ENCODE results near the gene ZNF624.

ZNF624 gene

DNA sequence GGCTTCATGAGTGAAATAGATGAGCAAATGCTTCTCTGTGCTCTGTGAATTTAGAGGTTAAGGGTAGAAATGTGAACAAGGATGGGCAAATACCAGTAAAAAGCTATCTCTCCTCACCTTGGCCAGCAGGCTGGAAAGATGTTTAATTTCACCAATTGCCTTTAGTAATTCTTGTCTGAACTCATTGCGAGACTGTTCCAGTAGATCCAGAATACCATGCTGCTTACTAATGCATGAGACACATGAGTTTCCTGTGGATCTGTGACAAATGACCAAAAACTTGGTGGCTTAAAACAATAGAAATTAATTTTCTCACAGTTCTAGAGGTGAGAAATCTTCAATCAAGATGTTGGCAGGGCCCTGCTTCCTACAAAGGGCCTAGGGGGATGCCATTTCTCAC is 9.3 kb upstream of the ZNF624 start:
- TF ChIP-seq, protein P1, sequence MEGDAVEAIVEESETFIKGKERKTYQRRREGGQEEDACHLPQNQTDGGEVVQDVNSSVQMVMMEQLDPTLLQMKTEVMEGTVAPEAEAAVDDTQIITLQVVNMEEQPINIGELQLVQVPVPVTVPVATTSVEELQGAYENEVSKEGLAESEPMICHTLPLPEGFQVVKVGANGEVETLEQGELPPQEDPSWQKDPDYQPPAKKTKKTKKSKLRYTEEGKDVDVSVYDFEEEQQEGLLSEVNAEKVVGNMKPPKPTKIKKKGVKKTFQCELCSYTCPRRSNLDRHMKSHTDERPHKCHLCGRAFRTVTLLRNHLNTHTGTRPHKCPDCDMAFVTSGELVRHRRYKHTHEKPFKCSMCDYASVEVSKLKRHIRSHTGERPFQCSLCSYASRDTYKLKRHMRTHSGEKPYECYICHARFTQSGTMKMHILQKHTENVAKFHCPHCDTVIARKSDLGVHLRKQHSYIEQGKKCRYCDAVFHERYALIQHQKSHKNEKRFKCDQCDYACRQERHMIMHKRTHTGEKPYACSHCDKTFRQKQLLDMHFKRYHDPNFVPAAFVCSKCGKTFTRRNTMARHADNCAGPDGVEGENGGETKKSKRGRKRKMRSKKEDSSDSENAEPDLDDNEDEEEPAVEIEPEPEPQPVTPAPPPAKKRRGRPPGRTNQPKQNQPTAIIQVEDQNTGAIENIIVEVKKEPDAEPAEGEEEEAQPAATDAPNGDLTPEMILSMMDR (IDR thresholded peaks at IDR 0.05; ENCODE audit: borderline replicate concordance, insufficient read depth, low read depth, low read length), result no peak

DNA sequence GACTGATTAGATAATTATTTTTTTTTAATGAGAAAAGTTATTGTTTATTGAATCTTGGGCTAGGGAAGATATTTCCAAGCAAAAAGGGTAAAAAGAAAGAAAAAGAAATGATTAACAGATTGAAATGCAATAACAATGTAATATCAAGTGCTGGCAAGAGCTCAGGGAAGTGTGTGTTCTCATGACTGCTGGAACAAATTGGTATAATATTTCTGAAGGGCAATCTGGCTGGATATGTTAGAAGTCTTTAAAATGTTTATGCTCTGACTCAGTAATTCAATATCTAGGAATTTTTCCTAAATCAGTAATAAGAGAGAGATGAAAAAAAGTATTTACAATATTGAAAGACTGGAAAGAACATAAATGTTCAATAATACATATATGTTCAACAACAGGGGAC is 7.6 kb upstream of the ZNF624 start:
- H3K4me3 ChIP-seq (ENCODE audit: low read depth, low read length), result no peak overlapping the region
- TF ChIP-seq, protein P1 (IDR thresholded peaks at IDR 0.05; ENCODE audit: borderline replicate concordance, insufficient read depth, low read depth, low read length), result no peak

More for the DNA sequence above, 9.3 kb upstream of the ZNF624 start:
- no peak overlapping the region for H3K4me3 ChIP-seq (ENCODE audit: low read depth, low read length)

DNA sequence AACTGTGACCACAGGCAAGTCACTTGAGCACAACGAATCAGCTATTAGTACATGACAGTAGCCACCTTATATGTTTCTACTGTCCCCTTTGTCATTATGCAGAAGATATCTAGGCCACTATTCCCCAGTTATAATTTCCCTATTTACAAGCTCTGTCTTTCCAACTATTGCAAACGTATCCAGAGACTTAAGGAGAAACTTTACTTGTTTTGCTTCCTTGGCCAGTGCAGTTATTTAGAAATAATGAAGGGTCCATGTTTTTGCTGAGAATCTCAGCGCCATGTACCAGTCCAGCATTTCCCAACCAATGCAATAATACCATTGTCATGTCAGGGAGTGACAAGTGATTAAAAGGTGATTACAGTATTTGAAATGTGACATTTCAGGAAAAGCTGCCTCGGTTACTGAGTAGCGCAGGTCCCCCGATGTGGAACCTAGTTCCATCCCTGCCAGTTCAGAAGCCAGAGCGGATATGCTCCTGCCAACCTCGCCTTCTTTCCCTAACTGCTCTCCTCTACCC is 743 bp downstream of the ZNF624 start:
- H3K4me3 ChIP-seq (ENCODE audit: low read depth, low read length), result peak overlapping the region; percentile 89
- TF ChIP-seq, protein P1 (IDR thresholded peaks at IDR 0.05; ENCODE audit: borderline replicate concordance, insufficient read depth, low read depth, low read length), result no peak

DNA sequence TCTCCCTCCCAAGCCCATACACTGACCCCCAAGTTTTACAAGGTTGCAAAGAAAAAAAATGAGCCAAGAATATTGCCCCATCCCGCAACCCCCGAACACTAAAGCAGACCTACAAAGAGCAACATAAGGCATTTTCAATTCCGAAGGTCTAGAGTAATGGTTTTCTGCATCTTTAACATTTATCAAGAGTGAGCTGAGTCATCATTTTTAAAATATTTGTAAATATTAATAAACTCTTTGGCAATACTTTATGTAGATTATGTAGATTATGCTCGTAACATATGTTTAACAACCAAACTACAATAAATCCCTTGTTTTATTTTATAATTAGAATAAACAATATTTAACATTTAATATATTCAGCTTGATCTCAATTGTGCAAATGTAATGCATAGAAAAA is 1.4 kb downstream of the ZNF624 start:
- TF ChIP-seq, protein P1 (IDR thresholded peaks at IDR 0.05; ENCODE audit: borderline replicate concordance, insufficient read depth, low read depth, low read length), result no peak
- no peak overlapping the region for H3K4me3 ChIP-seq (ENCODE audit: low read depth, low read length)

DNA sequence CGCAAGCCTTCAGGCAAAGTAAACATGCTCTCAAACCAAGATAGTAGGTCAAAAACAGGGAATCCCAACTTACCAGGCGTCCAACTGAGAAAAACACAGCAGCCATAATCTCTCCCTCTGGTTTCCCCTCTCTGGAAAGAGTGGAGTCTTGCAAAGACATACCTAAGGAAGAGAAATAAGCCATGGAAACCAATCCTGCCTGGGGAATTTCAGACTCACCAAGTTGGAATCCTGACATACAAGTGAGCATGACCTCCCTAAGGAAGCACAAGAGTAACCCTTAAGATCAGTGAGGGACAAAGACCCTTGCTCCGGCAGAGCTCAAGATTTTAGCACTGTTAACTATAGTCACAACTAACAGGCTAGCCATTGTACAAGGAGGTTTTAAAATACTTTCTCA is 4.1 kb downstream of the ZNF624 start:
- H3K4me3 ChIP-seq (ENCODE audit: low read depth, low read length), result no peak overlapping the region
- TF ChIP-seq, protein P1 (IDR thresholded peaks at IDR 0.05; ENCODE audit: borderline replicate concordance, insufficient read depth, low read depth, low read length), result no peak

DNA sequence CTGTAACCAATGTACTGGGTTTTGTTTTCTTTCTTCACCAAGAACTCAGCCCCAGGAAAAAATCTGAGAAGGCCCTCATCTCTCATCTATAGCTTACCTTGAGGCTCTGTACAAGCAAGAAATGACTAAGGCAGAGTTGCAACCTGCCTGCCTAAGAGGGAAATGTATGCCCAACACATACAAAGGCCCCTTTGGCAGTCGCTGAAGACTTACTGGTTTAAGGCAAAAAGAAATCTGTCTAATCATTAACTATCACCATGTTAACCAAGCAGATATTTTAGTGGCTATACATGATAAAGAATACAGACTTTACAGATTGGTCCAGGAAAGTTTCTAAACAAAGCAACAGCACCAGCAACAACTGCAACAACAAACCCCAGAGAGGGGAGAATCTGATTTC is 14.2 kb downstream of the ZNF624 start:
- TF ChIP-seq, protein P1 (IDR thresholded peaks at IDR 0.05; ENCODE audit: borderline replicate concordance, insufficient read depth, low read depth, low read length), result no peak
- no peak overlapping the region for H3K4me3 ChIP-seq (ENCODE audit: low read depth, low read length)

DNA sequence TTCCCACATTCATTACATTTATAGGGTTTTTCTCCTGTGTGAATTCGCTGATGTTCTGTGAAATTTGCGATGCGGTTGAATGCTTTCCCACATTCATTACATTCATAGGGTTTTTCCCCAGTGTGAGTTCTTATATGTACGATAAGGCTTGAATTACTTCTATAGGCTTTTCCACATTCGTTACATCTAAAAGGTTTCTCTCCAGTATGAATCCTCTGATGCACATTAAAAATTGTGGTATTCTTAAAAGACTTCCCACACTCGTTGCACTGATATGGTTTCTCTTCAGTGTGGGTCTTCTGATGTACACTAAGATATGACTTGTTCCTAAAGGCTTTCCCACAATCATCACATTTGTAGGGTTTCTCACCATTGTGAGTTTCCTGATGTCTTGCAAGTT is 30.4 kb downstream of the ZNF624 start:
- no peak overlapping the region for H3K4me3 ChIP-seq (ENCODE audit: low read depth, low read length)
- TF ChIP-seq, protein P1 (IDR thresholded peaks at IDR 0.05; ENCODE audit: borderline replicate concordance, insufficient read depth, low read depth, low read length), result no peak

Measured in GM12875 (cell line).